ENCODE data around the gene HYOU1.

HYOU1 gene

DNA sequence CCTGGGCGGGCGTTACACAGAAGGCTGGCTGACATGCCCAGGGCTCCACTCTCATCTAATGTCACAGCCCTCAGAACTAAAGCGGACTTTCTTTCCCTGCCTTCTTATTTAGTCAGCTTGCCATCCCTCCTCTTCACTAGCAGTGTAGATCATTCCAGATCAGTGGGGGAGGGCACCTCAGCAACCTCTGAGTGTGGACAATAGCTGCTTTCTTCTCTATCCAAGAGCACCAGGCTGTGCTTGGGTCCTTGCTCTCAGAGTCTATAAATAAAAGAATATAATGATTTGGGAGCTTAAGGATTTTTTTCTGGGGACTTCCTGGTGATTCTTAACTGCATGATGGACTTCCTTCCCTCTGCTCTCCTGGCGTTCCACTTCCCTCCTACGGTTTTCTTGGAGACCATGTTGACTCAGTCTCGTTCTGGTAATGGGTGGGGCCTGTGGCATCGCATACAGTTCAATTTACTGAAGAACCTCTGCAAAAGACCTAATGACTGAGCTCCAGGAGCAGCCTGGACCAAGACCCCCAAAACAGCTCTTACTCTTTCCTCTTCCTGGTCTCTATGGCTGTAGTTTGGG lies 24.8 kb upstream of the HYOU1 start:
- no peak overlapping the region for H3K27ac ChIP-seq

DNA sequence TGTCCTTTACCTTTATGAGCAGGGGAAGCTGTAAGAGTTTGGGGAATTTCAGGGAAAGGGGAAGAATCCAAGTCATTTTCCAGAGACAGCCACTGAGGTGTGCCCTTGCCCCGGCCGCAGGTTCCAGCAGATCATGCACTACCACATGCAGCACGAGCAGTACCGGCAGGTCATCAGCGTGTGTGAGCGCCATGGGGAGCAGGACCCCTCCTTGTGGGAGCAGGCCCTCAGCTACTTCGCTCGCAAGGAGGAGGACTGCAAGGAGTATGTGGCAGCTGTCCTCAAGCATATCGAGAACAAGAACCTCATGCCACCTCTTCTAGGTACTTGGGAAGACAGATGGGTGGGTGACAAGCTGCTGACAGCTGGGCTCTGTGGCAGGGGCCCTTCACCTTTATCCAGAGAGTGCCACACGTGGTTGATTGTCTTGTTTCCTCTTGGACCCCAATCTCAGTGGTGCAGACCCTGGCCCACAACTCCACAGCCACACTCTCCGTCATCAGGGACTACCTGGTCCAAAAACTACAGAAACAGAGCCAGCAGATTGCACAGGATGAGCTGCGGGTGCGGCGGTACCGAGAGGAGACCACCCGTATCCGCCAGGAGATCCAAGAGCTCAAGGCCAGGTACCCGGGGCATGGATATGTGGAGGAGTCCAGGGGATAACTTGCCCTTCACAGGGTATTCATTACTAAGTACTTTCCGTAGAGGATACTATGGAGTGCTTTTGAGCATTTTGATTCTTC lies 21.8 kb upstream of the HYOU1 start:
- no peak overlapping the region for H3K27ac ChIP-seq
- TF ChIP-seq ZFX (IDR thresholded peaks at IDR 0.05; ENCODE audit: borderline replicate concordance) = no peak
- TF ChIP-seq, protein P1, sequence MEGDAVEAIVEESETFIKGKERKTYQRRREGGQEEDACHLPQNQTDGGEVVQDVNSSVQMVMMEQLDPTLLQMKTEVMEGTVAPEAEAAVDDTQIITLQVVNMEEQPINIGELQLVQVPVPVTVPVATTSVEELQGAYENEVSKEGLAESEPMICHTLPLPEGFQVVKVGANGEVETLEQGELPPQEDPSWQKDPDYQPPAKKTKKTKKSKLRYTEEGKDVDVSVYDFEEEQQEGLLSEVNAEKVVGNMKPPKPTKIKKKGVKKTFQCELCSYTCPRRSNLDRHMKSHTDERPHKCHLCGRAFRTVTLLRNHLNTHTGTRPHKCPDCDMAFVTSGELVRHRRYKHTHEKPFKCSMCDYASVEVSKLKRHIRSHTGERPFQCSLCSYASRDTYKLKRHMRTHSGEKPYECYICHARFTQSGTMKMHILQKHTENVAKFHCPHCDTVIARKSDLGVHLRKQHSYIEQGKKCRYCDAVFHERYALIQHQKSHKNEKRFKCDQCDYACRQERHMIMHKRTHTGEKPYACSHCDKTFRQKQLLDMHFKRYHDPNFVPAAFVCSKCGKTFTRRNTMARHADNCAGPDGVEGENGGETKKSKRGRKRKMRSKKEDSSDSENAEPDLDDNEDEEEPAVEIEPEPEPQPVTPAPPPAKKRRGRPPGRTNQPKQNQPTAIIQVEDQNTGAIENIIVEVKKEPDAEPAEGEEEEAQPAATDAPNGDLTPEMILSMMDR (IDR thresholded peaks at IDR 0.05) = no peak

More for the DNA sequence above, 24.8 kb upstream of the HYOU1 start:
- TF ChIP-seq ZFX (IDR thresholded peaks at IDR 0.05; ENCODE audit: borderline replicate concordance) = no peak
- TF ChIP-seq, protein P1 (IDR thresholded peaks at IDR 0.05) = no peak

DNA sequence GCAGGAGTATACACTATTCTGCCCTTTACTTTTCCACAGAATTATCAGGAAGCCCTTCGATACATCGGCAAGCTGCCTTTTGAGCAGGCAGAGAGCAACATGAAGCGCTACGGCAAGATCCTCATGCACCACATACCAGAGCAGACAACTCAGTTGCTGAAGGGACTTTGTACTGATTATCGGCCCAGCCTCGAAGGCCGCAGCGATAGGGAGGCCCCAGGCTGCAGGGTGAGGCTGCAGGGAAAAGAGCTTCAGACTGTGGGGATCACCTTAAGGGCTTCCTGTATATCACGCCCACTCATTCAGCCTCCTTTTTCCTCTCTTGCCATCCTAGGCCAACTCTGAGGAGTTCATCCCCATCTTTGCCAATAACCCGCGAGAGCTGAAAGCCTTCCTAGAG lies 20.8 kb upstream of the HYOU1 start:
- no peak overlapping the region for H3K27ac ChIP-seq
- TF ChIP-seq ZFX (IDR thresholded peaks at IDR 0.05; ENCODE audit: borderline replicate concordance) = no peak
- TF ChIP-seq, protein P1 (IDR thresholded peaks at IDR 0.05) = no peak

DNA sequence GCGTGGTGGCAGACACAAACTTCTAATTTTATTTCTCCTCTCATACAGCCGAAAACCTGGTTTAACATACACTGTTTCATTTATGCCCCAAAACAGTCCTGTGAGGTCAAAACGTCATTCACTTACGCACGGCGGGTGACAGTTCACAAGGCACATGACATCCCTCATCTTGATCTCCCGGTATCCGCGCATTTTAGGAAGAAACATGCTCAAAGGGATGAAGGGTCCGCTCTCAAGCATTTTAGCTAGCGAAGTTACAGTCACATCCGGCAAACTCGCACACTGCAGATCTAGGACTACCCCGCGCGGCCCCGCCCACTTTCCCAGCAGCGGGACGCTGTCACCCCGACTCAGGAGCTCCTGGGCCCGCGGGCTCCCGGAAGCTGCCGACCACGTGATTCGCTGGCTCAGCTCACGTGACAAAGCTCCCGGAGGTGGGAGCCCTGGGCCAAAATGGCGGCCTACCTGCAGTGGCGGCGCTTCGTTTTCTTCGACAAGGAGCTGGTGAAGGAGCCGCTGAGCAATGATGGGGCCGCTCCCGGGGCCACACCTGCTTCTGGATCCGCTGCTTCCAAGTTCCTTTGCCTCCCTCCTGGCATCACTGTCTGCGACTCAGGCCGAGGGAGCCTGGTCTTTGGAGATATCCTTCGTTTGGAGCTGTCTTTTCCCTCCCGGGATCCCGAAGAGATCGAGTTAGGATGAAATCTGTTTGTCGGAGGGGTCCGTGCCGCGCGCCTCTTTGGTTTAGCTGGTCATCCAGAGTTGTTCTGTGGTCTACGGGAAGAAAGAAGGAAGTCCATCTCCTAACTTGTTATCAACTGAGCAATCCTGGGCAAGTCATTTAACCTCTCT lies 10.6 kb upstream of the HYOU1 start, which contains the start of gene VPS11:
Gene VPS11, plus strand, starts transcription at position 448 of the 852 bp plus-strand sequence. Its CDS starts 6 bp downstream, at position 454.
- peak within 1 kb of the TSS; percentile 86 for H3K27ac ChIP-seq
- TF ChIP-seq ZFX (IDR thresholded peaks at IDR 0.05; ENCODE audit: borderline replicate concordance) = no peak
- TF ChIP-seq, protein P1 (IDR thresholded peaks at IDR 0.05) = no peak

DNA sequence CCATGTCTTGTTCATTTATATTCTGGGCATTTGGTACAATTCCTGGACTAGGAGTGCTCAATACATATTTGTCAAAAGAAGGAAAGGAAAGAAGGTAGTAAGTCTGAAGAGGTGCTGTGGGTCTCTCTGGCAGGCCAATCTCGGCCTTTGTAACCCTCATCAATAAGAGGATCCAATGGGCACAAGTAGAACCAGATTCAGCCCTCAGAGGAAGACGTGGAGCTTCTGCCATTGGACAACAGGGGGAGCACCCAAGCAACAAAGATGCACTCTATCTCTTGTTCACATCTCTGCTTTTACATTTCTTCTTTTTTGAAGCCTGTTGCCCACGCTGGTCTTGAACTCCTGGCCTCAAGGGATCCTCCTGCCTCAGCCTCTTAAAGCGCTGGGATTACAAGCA lies 8.4 kb upstream of the HYOU1 start:
- TF ChIP-seq, protein P1 (IDR thresholded peaks at IDR 0.05) = peak; percentile 60
- TF ChIP-seq ZFX (IDR thresholded peaks at IDR 0.05; ENCODE audit: borderline replicate concordance) = no peak
- no peak overlapping the region for H3K27ac ChIP-seq

DNA sequence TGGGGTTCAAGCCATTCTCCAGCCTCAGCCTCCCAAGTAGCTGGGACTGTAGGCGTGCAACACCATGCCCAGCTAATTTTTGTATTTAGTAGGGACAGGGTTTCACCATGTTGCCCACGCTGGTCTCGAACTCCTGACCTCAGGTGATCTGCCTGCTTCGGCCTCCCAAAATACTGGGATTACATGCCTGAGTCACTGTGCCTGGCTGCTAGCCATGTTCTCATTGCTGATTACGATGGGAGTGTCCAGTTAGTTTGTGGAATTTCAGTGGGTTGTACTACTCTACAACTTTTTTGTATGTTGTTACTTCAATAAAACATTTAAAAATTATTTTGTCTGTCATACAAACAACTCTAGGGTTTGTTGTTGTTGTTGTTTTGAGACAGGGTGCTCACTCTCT lies 5.8 kb upstream of the HYOU1 start:
- TF ChIP-seq, protein P1 (IDR thresholded peaks at IDR 0.05) = no peak
- TF ChIP-seq ZFX (IDR thresholded peaks at IDR 0.05; ENCODE audit: borderline replicate concordance) = no peak
- H3K27ac ChIP-seq = peak overlapping the region; percentile 4; the same call in 1 of the 2 replicates

Measured in 22Rv1 (cell line).